NCI-H82 (cell line): ENCODE results near the gene PTGES3L.
A peak's percentile ranks its signal among the peaks of the same experiment; 100 is the strongest.

Source experiments
- DNase-seq: peaks from one replicate; lab custom pipeline; 2025; lab: John Stamatoyannopoulos, UW

PTGES3L gene

DNA sequence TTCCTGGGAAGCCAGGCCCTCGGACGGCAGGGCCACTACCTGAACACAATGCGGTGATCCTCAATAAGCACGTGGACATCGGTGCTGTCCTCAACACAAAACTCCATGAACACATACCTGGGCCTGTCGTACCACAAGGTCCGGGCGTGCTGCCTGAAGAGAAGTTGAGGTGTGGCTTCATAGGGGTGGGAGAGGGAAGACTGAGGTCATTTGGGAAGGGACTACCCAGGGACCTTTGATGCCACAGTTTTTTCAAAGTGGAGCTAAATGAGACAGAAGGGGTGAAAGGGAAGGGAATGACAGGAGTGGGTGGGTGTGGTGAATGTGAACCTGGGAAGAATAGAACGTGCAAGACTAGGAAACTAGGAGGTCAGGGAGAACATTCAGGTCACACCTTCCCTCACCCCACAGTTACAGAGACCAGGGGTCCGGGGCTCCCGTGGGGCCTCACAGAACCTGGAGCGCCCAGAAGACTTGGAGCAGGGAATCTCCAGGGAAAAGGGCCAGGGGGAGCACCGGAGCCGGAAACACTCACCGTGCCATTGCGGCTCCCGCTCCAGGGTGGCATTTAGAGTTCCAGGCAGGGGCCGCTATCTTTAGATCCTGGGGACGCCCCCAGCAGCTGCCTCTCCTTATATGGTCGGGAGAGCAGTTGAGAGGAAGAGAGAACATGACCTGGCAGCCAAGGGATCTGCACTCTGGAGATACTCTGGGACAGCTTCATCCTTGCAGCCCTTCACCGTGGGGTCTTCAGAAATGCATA lies at the start of gene PTGES3L:
TSS of gene PTGES3L (minus strand) at position 570 of the 763 bp plus-strand sequence. CDS start at position 543, 27 bp downstream.
- peak; percentile 88 for DNase-seq

DNA sequence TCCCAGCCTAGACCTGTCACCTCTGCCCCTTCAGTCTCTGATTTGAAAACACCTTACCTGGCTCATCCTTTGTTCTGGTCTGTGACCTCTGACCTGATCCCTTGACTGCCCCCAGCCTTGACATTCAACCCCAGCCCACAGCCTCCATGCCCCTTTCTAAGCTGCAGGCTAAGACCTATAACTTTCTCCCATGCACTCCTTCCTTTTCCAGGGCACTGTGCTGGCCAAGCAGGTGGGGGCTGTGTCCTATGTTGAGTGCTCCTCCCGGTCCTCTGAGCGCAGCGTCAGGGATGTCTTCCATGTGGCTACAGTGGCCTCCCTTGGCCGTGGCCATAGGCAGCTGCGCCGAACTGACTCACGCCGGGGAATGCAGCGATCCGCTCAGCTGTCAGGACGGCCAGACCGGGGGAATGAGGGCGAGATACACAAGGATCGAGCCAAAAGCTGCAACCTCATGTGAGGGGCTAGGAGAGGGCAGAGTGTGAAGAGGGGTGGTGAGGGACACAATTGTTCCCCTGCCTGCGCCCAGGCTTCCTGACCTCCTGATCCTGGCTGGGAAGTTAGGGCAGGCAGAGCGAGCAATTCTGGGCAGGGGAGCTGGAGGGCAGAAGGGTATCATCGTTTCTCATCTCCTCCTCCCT lies 48.5 kb upstream of the PTGES3L start:
- no peak for DNase-seq

DNA sequence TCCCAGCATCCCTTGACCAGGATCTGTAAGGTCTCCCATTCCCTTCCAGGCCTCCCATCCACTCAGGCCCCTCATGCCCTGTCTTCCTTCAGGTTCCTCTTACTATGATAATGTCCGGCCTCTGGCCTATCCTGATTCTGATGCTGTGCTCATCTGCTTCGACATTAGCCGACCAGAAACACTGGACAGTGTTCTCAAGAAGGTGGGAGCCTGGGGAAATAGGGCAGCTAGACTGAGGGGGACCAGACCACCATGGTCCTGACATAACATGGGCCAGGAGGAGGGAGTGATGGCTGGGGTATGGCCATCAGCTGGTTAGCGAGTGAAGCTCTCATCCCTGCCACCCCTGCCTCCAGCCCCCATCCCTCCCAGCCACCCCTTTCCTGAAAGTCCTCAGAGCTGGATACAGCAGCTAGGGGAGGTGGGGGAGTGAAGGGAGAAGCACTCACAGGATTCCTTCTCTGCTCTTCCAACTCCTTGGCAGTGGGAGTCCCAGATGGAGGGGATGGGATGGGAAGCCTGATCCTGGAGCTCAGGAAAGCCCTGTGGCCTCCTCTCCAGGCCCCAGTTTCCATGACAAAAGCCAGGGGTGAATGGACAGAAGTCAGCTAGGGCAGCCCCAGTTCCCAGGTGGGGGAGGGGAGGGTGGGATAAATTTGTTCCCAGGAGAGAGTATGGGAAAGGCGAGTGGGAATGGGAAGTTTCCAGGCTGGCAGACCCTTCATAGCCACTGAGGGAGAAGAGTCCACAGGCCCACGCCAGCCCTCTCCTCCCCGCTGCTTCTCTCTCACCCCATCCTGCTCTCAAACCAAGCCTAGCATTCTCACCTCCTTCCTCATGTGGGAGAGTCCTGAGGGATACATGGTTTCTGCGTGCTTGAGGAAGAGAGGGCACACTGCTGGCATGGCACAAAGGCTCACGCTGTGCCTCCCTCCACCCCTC lies 47.5 kb upstream of the PTGES3L start:
- no peak for DNase-seq

DNA sequence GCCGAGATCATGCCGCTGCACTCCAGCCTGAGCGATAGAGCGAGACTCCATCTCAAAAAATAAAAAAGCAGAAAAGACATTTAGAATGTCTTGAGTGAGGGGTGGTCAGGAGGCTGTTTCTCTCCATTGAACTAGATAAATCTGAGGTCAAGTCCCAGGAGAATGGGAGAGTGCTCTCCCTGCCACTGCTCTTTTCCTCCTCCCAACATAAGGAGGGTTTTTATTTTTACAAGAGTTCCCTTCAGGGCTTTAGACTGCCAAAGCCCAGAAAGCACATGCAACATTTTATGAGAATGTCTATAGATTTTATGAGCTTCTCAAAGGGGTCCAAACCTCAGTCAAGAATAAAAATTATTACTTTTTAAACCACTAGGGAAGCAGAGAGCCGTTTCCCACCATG lies 46.7 kb upstream of the PTGES3L start:
- DNase-seq, result no peak

DNA sequence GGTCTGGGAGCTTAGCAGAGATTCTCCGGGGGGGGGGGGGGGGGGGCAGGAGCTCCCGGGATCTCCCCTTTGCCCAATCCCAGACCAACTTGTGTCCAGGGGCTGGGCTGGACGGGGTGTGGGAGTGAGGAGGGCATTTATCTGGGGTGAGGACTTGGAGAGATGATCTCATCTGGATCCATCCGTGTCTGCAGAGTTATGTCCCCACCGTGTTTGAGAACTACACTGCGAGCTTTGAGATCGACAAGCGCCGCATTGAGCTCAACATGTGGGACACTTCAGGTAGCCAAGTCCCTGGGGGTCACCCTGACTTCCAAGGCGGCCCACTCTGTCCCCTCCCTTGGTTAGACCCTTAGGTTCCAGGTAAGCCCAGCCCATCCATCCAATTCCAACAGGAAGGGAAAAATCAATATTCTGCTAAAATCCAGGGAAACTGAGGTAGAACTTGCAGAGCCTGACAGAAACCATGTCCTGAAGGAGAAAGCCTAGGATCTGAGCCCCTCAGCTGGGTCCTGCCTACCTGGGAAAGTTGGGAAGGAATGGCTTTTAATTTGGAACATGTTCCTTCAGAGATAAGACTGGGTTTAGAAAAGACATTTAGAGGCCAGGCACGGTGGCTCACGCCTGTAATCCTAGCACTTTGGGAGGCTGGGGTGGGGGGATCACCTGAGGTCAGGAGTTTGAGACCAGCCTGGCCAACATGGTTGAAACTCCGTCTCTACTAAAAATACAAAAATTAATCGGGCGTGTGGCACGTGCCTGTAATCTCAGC lies 46.1 kb upstream of the PTGES3L start:
- DNase-seq, result peak; percentile 55

DNA sequence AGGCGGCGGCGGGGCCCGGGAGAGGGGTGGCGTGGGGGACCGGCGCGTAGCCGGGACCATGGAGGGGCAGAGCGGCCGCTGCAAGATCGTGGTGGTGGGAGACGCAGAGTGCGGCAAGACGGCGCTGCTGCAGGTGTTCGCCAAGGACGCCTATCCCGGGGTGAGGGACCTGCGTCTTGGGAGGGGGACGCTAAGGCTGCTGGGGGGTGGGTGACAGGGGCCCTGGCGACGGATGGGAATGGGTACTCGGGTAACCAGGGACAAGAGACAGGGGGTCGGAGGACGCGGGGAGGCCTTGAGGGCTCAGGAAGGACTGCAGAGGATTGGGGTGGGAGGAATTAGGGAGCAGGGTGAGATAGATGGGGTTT lies 45.4 kb upstream of the PTGES3L start:
- DNase-seq, result peak; percentile 79

DNA sequence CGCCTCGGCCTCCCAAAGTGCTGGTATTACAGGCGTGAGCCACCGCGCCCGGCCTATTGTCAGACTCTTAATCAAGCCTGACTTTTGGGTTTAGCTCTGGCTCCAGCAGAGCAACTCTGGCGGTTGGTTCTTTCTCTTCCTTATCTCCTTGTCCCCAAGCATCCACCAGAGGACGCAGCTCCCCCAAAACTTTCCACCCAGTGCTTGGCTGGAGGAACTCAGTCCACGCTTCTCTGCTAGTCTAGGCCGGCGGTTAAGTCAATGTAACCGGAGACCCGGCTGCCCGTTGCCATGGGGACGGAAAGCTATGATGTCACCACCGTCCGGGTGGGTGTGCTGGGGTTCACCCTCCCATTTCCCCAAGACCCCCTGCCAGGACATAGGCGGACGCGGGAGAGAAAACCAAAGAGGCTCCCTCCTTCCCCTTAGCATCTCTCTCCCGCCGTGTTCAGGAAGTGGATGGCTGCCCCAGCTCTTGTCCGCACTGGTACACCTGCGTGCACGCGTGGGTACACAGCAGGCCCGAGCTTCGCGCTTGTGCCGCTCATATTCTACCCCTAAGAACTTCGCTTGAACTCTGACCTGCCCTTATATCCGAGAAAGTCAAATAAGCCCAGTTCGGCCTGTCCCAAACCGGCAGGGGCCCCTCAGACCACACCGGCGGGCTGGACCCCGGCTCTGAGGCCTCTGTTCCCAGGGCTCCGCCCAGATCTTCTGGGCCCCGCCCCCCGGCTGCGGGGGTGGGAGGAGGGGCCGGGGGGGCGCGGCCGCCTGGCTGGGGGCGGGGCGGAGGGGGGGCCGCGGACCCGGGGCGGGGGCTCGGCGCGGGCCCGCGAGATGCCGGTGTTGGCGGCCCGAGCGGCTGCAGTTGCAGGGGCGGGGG lies 44.8 kb upstream of the PTGES3L start, which contains the start of gene RND2:
TSS of gene RND2 (plus strand) at position 825 of the 883 bp plus-strand sequence. CDS start 117 bp downstream, outside the sequence.
- DNase-seq, result peak; percentile 96

DNA sequence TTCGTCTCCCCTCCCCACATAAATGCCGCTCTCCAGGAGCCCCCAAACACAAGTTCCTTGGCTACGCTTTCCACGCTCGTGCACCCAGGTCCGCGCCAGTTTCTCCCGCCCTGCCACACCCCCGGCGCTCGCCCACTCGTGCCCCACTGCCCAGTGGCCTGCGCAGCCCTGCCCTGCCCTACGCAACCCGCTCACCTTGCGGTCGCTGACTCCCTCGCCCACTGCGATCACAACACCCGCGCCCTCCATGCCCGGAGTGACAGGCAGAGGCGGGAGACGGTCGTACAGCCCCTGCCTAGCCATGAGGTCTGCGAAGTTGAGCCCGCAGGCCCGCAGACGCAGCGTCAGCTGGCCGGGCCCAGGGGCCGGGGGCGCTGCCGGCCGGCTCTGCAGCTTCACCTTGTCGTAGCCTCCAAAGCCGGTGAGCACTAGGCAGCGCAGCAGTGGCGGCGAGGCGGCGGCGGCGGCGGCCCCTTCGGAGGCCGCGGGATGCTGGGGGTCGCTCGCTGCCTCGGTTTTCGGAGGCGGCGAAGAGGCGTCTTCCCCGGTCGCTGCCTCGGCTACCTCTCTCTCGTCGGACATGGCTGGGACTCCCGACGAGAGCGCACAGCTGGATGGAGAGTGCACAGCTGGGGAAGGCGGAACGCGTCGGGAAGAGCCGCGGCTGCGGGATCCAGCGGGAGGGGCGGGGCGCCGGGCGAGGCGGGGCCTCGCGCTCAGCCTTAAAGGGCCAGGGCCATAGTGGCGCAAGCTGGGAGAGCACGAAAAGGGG lies 42.0 kb upstream of the PTGES3L start, which contains the start of gene VAT1:
TSS of gene VAT1 (minus strand) at position 645 of the 772 bp plus-strand sequence. CDS start at position 582, 63 bp downstream.
- DNase-seq, result peak; percentile 88

DNA sequence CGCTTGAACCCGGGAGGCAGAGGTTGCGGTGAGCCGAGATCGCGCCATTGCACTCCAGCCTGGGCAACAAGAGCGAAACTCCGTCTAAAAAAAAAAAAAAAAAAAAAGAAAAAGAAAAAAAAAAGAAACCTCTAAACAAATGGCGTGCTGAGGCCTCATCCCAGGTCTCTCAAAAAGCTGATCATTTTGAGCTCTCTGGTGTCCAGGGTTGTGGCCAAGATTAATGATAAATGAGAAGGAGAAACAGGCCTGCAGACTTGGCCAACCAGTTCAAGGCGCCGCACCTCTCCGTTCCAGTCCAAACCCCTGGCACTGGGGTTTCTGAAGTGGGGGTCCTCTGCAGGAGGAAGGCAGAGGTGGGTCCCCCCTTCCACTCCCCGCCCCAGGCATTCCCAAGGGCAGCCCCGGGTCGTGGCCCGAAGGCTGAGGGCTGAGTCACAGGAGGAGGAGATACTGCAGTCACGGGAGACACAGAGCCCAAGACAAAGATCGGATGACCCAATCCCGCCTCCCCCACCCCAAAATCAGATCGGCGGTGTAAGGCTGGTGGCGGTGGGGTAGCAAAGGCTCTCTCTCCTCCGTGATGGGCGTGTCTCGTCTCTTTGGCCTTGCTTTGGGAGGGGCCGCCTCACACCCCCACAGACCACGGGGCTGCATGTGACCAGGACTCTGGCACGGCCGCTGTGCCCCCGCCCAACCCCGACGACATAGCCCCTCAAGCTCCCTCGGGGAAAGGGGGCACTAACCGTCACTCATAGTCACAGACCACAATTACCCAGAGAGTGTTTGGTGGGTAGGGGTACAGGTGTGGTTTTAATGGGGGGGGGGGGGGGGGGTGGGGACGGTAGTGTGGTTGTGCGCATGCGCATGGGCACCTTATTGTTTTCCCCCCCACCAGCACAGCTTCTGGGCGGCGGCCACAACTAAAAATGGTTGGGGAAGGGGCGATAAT lies 41.2 kb upstream of the PTGES3L start:
- peak; percentile 57 for DNase-seq

DNA sequence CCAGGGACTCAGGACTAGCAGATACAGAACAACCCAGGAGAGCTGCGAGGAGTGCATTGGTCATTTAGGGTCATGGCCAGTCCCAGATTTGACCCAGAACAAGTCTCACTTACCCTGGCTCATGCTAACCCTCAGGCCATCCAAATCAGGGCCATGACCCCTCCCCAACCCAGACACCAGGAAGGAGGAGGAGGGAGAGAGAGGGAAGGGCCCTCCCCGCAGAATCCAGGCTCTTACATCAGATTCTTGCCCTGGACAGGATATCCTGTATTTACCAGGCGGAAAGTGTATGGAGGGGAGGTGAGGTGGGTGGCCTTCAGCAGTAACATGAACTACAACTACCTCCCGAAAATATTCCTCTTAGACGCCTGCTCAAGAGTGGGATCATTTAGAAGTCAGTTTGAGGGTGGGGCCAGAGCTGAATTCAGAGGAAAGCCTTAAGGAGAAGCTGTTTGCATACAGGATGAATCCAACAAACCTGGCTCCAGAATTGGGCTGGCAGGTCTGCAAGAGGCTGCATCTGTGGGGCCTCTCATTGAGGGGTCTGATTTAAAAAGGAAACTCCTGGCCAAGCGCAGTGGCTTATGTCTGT lies 40.2 kb upstream of the PTGES3L start:
- no peak for DNase-seq

DNA sequence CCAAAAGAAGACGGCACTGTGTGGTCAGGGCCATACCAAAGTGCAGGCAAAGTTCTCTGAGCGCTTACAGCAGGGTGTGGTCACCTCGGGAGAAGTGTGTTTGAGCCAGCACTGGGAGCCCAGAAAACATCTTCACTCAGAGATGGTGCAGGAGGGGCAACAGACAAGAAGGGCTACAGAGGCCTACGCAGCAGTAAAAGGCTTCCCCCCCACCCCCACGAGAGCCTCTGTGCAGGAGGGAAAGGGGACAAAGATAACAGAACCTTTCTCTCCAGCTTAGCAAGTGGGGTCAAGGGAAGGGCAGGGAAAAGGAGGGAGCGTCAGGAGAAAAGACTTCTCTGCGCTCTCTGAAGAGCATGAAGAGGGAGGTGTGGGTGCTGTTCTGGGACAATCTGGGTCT lies 39.5 kb upstream of the PTGES3L start:
- DNase-seq, result no peak

DNA sequence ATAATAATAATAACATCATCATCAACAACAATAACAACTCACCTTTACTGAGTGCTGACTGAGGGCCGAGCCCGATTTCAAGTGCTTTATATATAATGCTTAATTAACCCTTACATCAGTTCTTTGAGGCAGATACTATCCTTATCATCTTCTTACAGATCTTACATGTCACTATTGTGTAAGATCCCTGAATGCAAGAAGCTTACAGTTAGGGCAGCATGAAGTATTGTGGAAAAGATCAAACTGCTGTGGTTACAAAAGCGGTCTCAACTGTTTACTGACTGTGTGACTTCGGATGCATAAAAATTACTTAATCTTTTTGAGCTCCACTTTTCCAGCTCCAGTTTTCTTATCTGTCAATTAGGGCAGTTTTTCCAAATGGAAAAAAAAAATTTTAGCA lies 39.1 kb upstream of the PTGES3L start:
- no peak for DNase-seq

DNA sequence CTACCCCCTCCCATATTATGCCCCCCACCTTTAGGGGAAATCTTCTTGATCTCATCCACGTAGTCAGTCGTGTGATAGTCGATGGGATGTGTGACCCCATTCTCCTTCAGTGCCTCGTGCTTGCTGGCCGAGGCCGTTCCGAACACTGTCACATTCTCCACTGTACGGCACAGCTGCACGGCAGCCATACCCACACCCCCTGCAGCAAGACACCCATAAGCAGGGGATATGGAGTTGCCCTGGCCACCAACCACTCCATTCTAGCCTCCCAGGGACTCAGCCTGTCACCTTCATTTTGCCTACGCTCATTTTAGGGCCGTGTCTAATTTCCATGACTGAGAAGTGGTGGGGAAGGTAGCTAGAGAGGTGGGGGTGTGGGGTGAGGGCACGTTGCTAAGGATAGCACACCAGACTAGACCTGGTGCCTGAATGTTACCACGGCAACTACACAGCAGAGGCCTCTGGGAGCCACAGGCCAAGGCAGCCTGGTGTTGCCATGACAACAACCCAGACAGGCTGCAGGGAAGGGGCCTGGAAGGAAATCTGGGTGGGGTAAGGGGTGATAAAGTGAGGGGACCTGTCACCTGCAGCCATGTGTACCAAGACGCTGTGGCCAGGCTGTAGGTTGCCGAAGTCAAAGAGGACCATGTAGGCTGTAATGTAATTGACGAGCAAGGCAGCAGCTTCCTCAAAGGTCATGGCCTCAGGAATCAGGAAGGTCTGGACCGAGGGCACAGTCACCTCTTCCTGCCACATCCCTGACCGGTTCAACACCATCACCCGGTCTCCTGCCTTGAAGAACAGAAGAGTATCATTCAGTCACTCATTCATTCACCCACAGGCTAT lies 38.4 kb upstream of the PTGES3L start:
- DNase-seq, result peak; percentile 33

DNA sequence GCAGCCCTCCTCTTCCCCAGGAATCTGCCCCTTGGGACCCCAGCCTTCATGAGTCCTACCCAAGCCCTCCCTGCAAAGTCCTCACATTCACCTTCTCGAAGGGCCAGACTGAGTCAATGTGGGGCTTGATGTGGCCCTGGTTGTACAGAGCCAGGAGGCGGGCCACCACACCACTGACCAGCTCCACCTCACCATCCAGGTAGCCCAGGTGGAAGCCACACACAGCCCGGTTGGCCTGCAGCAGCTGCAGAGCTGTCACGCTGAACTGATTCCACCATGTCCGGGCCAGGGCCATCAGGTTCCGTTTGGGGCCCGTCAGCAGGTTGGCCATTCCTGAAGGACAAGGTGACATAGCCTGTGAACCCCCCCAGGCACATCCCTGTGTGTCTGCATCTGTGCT lies 36.3 kb upstream of the PTGES3L start:
- no peak for DNase-seq

DNA sequence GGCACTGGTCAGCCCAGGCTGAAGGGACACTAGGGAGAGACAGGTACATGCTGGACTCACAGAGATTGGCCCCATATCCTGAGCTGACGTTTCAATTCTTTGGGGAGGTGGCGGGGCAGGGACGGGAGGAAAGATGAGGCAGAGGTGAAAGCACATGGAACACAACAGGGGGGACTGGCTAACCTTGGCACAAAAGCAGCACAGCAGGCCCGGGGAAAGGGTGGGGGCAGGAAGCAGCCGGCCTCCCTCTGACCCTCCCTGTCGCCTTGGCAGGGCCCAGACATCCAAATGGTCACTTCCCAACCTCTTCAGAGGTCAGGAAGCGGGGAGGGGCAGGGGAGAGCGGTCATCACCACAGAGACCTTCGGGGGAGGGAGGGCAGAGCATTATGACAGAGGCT lies 35.7 kb upstream of the PTGES3L start:
- DNase-seq, result no peak

DNA sequence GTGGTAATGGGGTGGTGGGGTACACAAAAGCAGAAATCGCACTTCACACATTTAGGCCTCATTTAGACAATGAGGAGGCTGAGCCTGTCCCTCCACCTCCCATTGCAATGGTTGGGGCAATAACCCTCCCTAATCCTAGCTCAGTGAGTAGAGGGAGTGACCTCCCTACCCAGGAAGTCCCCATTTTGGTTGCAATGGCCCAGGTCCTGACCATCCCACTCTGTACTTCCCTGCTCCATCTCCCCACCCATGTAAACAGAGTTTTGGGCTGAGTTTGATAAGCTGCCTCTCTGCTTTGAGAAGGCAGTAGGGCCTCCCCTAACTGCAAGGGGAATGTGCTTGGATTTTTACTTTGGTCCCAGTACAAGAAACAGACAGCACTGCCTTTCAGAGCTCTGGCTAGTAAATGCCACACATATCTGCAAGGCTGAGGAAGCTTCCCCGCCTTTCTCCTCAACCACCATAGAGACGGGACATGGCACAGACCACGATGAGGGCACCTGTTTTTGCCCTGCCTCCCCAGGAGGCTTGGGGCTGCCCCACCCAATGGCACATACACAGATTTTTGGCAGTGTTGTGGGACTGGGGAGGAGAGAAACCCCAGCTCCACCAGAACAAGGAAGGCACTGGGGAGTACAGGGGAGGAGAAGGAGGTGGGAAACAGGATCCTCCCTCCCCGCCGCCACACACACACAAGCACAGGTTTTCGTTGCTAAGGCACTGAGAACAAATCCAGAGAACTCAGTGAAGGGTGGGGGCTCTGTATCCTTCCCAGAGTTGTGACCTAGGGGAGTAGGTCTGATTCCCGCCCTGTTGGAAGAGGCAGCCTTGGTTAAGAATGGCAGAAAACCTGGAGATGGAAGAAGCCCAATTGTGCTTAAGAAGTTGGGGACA lies 35.0 kb upstream of the PTGES3L start:
- no peak for DNase-seq
